SK-N-MC (cell line): ENCODE data around the gene KYNU.

ENCODE experiments used
- DNase-seq: peaks from one replicate; pipeline ENCODE4 v3.0.0-alpha.2; 2011; ENCODE audit warnings: low read depth, low spot score
- H3K27ac ChIP-seq: fragments of 200-600 bp; sonication (generic); 2 replicates; pipeline ENCODE4 v1.5.1; 2016; ENCODE audit warnings: mixed run types
- H3K36me3 ChIP-seq: fragments of 200-600 bp; sonication (generic); 2 replicates; pipeline ENCODE4 v1.6.1; 2017; ENCODE audit warnings: antibody characterized with exemption, low read length, mixed read lengths; ENCODE audit not compliant: insufficient read depth
- H3K4me3 ChIP-seq: fragments of 200-600 bp; sonication (generic); 2 replicates; pipeline ENCODE4 v1.5.1; 2016
- H3K9ac ChIP-seq: fragments of 200-600 bp; sonication (generic); 2 replicates; pipeline ENCODE4 v1.8.0; 2017; ENCODE audit warnings: mixed run types, mixed read lengths; ENCODE audit not compliant: insufficient read length
- H3K9me3 ChIP-seq: fragments of 200-600 bp; sonication (generic); 2 replicates; pipeline ENCODE4 v1.6.1; 2017; ENCODE audit warnings: low read depth, mild to moderate bottlenecking, antibody characterized with exemption, low read length, moderate library complexity, mixed read lengths
- EZH2 ChIP-seq: fragments of 200-600 bp; sonication (generic); IDR thresholded peaks from one replicate; pipeline ENCODE4 v1.6.1; 2017; ENCODE audit warnings: antibody characterized with exemption
- FOXP2 ChIP-seq: optimal IDR thresholded peaks from 2 replicates; pipeline ENCODE3; 2011; ENCODE audit warnings: mild to moderate bottlenecking, moderate library complexity; ENCODE audit not compliant: insufficient read depth; ENCODE audit errors: extremely low read length, control extremely low read depth
- POLR2AphosphoS5 ChIP-seq: IDR thresholded peaks from 2 replicates; pipeline ENCODE4 v1.6.1; 2012; ENCODE audit warnings: mild to moderate bottlenecking, low read depth, low read length, borderline replicate concordance

KYNU gene

DNA sequence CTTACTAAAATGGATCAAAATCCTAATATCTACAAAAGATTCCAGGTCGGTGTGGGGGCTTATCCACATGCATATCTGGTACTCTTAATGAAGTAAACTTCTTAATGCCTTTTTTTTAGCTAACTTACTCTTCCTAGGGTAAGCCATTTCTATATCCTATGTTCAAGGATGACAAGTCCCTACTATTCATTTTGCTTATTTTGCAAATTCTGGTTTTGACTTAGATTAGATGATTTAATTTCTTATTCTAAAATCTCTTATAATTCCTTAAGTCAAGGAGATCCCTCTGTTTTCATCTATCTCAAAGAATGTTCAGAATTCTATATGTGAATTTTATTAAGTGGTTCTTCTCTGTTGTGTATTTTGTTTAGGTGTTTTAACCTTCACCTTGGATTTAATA, 79.7 kb downstream of the KYNU start:
- TF ChIP-seq EZH2 (no peak), FOXP2 (no peak)
- H3K4me3 ChIP-seq: no peak overlapping the region
- H3K27ac ChIP-seq: no peak overlapping the region
- DNase-seq: no peak
- no peaks in the 10 kb centered on the region for H3K9me3 ChIP-seq
- H3K36me3 ChIP-seq: no peaks in the 10 kb centered on the region
- no peak overlapping the region for H3K9ac ChIP-seq

- no peak for DNase-seq
- H3K27ac ChIP-seq: no peak overlapping the region
- H3K9ac ChIP-seq: no peak overlapping the region
- TF ChIP-seq EZH2 (no peak), POLR2AphosphoS5 (no peak), FOXP2 (no peak)
- no peak overlapping the region for H3K4me3 ChIP-seq
- H3K36me3 ChIP-seq: no peaks in the 10 kb centered on the region
- no peaks in the 10 kb centered on the region for H3K9me3 ChIP-seq
Observed at GRCh38 chr2:142961202-142961601, 83.7 kb downstream of the KYNU start.

GRCh38 chr2:142965443-142965842, 88.0 kb downstream of the KYNU start:
- Histone ChIP-seq H3K36me3 (no peaks in the 10 kb centered on the region), H3K9ac (no peak overlapping the region), H3K9me3 (no peaks in the 10 kb centered on the region), H3K4me3 (no peak overlapping the region), H3K27ac (no peak overlapping the region)
- TF ChIP-seq FOXP2: no peak
- TF ChIP-seq POLR2AphosphoS5: no peak
- no peak for TF ChIP-seq EZH2
- DNase-seq: no peak

- DNase-seq: no peak
- no peak overlapping the region for H3K27ac ChIP-seq
- no peak overlapping the region for H3K9ac ChIP-seq
- no peaks in the 10 kb centered on the region for H3K9me3 ChIP-seq
- H3K4me3 ChIP-seq: no peak overlapping the region
- TF ChIP-seq EZH2 (no peak), FOXP2 (no peak), POLR2AphosphoS5 (no peak)
- no peaks in the 10 kb centered on the region for H3K36me3 ChIP-seq
Observed at GRCh38 chr2:142966284-142966683, 88.8 kb downstream of the KYNU start.

DNA sequence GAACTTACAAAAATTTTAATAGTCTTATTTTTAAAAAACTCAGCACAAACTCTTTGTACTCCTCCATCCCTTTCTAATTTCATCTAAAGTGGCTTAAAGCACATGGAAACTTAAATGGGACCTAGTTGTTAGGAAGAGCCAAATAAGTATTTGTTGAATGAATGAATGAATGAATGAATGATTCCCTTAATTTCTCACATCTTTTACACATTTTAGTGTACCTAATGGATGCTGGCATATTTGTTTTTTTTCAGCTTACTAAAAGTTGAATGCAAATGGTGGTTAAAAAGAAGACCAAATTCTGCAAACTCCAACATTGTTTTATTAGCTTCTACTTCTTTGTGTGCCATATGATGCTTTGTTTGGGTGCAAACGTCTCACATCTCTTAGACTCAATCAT, 89.6 kb downstream of the KYNU start:
- TF ChIP-seq FOXP2 (no peak), POLR2AphosphoS5 (no peak), EZH2 (no peak)
- no peak overlapping the region for H3K27ac ChIP-seq

GRCh38 chr2:142973160-142973821, 95.8 kb downstream of the KYNU start:
- TF ChIP-seq EZH2 (no peak), FOXP2 (no peak), POLR2AphosphoS5 (no peak)
- H3K9me3 ChIP-seq: no peaks in the 10 kb centered on the region
- H3K36me3 ChIP-seq: no peaks in the 10 kb centered on the region
- no peak for DNase-seq
- H3K27ac ChIP-seq: peak overlapping the region; percentile 95
- H3K9ac ChIP-seq: no peak overlapping the region
- H3K4me3 ChIP-seq: no peak overlapping the region

More for the DNA sequence above, 89.6 kb downstream of the KYNU start:
- H3K9ac ChIP-seq: no peak overlapping the region
- H3K9me3 ChIP-seq: no peaks in the 10 kb centered on the region
- H3K36me3 ChIP-seq: no peaks in the 10 kb centered on the region
- DNase-seq: no peak
- no peak overlapping the region for H3K4me3 ChIP-seq

DNA sequence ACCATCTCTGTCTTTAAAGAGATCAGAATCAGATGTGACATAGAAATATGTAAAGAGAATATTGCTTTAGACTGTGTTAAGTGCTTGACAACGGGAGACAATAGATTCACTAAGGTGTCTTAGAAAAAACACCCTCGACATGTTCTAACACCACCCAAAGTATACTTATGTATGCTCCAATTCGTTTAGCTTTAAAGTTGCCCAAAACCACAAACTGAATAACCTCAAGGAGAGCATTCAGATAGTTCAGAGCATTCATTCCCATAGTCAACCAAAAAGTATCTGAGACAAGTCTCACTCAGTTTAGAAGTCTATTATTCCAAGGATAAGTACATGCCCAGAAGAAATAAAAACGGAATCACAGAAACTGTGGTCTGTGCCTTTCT, 96.4 kb downstream of the KYNU start:
- peak overlapping the region; percentile 56 for H3K9ac ChIP-seq
- peak overlapping the region; percentile 95 for H3K27ac ChIP-seq
- peak overlapping the region; percentile 37; the same call in 1 of the 2 replicates for H3K4me3 ChIP-seq
- no peak for DNase-seq
- no peak for TF ChIP-seq EZH2
- no peak for TF ChIP-seq FOXP2
- no peak for TF ChIP-seq POLR2AphosphoS5
- no peaks in the 10 kb centered on the region for H3K36me3 ChIP-seq
- H3K9me3 ChIP-seq: no peaks in the 10 kb centered on the region

DNA sequence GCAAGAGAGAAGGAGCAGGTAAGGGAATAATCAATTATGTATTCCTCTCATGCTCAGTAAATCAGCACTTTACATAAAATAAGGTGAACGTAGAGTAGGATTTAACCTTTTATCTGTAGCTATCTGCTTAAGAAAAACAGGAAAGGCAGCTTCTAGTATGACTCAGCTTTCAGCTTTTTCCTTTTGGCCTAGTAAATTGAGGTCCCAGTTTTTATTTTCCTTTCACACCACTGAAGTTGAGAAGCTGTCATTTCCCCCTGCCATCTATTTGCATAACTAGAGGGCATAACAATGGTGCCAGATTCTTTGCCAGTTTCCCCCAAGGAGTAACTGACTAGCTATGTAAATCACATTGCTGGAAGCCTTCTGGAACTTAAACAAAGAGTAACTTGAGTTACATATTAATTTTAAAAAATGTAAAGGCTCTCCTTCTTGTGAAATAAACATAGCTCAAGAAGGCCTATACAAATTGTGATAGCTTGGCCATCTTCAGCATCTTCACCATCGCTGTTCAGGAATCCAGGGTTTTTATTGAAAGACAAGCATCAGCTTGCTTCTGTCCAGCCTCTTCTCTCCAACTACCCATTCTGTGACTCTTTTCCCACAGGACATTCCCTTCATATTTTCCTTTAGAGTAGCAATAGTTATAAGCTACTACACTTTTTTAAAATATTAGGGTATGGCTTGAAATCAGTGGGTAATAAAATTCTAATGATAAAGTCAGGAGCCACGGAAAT, 97.0 kb downstream of the KYNU start:
- Histone ChIP-seq H3K36me3 (no peaks in the 10 kb centered on the region), H3K4me3 (peak overlapping the region; percentile 37; the same call in 1 of the 2 replicates), H3K9ac (peak overlapping the region; percentile 56), H3K9me3 (no peaks in the 10 kb centered on the region), H3K27ac (peak overlapping the region; percentile 95)
- TF ChIP-seq FOXP2: no peak
- no peak for TF ChIP-seq EZH2
- TF ChIP-seq POLR2AphosphoS5: no peak
- no peak for DNase-seq
